Occipital lobe (tissue), 2 donors: Measurements from ENCODE around the gene THNSL1. TPM values are rescaled to one million over a fixed set of nuclear protein-coding genes. Genes with fewer than 3 reads are reported as not detected.
"Not testable (repeated sequence)": the region's sequence is repeated elsewhere in the genome, so short reads cannot be mapped to it uniquely, and the experiment has no call there.

ENCODE experiments used
- DNase-seq: peaks from one replicate; lab custom pipeline; 2025; lab: John Stamatoyannopoulos, UW
- total RNA-seq: library from RNA; depleted of rRNA; stranded (reverse); fragments of >200 nt; gene quantifications from one replicate; pipeline ENCODE4 v1.2.3, GENCODE V29; 2014

The THNSL1 gene
- total RNA-seq, 1 donor from 2014 or later = 17.9 TPM

DNA sequence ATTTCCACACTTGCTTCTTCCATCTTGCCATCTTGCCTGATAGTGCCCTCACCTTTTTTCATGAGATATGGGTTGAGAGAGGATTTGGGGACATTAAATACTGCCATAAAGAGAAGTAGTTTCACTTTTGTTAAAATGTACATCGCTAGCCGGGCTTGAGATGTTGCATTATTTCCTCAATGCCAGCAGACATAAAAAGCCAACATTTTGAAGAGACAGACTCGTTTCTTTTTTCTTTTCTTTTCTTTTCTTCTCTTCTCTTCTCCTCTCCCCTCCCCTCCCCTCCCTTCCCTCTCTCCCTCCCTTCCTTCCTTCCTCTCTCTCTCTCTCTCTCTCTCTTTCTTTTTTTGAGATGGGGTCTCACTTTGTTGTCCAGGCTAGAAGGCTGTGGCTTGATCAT lies 18.4 kb upstream of the THNSL1 start:
- no peak for DNase-seq

DNA sequence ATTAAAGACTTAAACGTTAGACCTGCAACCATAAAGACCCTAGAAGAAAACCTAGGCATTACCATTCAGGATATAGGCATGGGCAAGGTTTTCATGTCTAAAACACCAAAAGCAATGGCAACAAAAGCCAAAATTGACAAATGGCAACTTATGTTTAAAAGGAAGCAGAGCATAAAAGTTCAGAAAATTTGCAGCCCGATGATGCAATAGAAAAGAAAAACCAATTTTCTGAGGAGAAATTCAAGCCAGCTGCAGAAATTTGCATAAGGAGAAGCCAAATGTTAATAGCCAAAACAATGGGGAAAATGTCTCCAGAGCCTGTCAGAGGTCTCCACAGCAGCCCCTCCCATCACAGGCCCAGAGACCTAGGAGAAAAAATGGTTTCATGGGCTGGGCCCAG lies 4.8 kb upstream of the THNSL1 start:
- DNase-seq = not testable (repeated sequence)

DNA sequence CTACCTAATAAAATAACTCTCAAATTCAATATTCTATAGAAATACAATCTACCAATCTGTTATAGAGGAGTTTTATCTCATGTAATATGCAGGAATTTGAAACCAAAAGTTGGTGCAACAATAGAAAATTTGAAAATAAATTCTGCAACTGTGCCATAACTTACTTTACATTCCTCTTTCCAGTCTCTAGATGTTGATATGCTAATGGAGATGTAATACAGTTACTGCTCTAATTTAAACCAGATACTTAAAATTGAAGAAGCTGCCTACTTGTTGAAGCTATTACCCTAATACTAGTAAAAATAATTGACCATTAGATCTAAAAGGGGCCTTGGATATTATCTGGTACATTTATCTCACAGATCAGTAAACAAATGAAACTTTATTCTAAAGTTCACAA lies 1.8 kb upstream of the THNSL1 start:
- no peak for DNase-seq

DNA sequence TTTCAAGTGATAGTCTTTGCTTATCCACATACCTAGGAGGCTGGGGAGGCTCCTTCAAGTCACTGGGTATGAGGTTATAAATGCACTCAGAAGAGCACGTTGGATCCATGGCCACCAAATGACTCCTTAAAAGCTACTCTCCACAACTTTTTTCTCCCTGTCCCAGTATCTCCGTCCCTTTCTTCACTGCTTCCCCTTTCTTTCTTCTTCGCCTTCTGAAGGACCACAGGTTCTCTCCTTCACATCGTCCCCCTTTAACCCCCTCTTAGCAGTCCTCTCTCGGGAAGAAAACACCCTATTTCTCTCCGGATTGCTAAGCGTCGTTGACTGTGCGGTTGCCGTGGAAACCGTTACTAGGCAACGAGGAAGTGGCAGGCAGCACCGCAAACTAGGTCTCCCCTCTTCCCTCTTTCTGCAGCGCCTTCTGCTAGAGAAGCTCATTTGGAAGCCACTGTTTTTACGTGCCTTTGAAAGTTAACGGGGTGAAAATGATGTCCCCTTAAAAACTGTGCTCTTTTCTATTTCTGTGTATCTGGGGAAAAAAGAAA lies 510 bp upstream of the THNSL1 start, which contains the start of gene ENKUR:
TSS of gene ENKUR (minus strand) at position 331 of the 548 bp plus-strand sequence. CDS start at position 109, 222 bp downstream.
- peak; percentile 88 for DNase-seq

DNA sequence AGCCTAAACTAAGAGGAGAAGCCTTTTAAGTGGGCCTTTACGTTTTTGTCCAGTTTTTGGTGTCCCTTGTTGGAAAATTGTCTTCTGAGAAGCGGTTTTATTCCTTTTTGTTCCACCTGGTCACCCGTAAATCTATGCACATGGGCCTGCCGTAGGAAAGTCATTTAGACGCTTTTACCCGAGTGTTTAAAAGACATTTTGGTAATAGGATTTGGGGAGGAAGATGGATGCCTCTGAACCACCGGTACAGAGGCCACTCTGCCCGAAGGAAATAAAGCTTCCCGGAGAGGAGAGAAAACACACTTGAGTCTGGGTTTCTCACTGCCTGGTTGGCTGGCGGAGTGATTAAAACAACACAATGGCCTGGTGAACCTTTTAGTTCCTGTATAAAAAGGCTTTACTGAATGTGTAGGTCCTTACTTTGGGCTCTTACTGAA lies 760 bp downstream of the THNSL1 start:
- no peak for DNase-seq

- no peak for DNase-seq
Observed at GRCh38 chr10:25017661-25018060, 1.2 kb downstream of the THNSL1 start.

DNA sequence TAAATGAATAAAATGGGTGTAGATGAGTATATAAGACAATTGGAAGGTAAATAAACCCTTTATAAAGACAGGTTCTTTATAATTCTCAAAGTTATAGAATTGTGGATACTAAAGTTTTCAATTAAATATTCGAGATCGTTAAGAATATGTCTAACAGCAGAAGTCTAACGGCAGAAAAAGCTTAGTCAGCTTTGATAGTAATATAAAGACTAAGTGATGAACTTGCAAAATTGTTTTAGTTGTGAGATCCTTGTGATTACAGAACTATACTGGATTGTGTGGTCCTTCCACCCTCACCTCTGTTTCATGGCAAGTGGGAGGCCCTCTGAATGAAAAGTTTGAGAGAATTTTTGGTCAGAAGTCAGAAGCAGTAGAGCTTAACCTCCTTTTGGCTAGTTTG lies 2.3 kb downstream of the THNSL1 start:
- DNase-seq = no peak

- DNase-seq = no peak
Observed at GRCh38 chr10:25023278-25023677, 6.9 kb downstream of the THNSL1 start.

DNA sequence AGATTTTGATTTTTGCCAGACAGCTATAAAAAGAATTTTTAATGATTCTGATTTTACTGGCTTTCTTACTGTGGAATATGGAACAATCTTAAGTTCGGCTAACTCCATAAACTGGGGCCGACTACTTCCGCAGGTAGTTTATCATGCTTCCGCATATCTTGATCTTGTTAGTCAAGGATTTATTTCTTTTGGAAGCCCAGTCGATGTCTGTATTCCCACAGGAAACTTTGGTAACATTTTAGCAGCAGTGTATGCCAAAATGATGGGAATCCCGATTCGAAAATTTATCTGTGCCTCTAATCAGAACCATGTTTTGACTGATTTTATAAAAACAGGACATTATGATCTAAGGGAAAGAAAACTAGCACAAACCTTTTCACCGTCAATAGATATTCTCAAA lies 8.1 kb downstream of the THNSL1 start:
- no peak for DNase-seq

- DNase-seq = no peak
Observed at GRCh38 chr10:25026463-25026862, 10.1 kb downstream of the THNSL1 start.

DNA sequence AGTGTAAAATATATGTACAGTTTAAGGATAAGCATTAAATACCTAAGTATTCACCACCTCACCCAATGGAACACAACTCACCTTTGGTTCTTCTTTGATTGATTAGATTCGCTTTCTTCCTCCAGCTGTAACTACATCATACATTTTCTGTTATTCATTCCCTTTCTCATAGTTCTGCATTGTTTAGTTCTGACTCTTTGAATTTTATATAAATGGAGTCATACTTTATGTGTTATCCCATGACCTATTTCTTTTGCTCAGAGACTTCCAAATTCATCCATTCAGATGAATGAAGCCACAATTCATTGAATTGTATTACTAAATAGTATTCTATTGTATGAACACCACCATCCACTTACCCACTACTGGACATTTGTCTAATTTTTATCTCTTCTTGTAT lies 12.3 kb downstream of the THNSL1 start:
- no peak for DNase-seq

GRCh38 chr10:25029519-25029918 lies 13.1 kb downstream of the THNSL1 start:
- no peak for DNase-seq

DNA sequence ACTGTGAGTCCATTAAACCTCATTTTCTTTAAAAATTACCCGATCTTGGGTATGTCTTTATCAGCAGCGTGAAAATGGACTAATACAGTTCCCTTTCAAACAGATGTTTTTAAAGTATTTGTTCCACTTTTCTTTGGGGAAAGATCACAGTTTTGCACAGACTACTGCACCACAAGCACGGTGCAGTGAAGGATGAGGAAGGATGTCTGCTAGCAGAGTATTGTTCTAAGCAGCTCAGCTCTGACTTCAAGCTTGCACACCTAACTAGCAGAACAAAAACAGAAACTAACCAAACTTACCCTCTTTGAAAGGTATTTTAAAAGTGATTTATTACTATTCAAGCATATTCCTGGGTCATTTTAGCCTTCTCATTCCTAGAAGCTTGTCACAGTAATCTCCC lies 20.0 kb downstream of the THNSL1 start:
- DNase-seq = no peak

- DNase-seq = no peak
Observed at GRCh38 chr10:25038325-25038724, 21.9 kb downstream of the THNSL1 start.

GRCh38 chr10:25039531-25039930 lies 23.1 kb downstream of the THNSL1 start:
- DNase-seq = no peak

GRCh38 chr10:25046641-25047040 lies 30.2 kb downstream of the THNSL1 start:
- DNase-seq = no peak

DNA sequence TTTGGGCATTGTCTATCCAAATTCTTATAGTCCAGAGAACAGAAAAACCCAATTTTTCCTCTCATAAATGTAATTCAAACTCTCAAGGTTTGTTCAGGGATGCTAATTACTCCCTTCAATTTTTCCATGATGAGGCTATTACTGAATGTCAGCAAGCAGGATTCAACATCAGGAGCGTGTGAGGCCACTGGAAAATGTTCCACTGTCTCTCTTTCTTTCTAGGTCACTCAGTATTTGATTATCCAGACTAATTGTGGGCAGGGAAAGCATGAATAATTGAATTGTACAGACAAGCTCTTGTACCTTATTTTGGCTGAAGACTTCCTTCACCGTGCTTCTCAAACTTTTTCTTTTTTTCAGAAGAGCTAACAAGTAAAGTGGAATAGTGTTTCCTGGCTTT lies 30.7 kb downstream of the THNSL1 start:
- no peak for DNase-seq

DNA sequence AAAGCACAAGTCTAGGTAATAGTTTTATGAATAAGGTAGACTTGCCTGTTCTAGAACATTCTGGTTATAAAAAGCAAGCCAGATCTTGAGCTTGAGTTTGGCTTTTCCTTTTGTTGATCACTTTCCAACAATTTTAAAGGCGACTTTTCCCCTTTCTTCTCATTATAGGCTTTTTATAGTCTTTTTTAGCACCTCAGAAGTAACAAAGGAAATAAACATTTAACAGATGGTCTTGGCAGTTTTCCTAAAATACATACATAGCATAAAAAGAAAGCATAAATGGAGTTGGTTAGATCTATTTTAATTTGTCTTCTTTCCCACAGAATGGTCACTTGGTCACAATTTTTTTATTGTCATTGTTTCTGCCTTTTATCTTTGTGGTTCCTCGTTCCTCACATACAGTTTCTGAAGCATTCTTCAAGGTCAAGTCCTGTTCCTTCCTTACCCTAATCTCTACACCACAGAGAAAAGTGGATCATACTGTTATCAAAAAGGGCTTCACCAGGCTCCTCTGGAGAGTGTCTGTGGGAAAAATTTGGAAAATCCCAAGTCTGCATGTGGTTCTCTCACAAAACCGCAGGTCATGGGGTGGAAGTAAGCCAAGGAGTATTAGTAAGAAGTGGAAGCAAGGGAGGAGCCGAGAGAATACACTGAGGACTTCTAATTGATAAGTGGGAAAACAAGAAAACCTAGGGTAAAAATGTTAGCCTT lies 31.3 kb downstream of the THNSL1 start:
- no peak for DNase-seq

GRCh38 chr10:25048450-25048849 lies 32.0 kb downstream of the THNSL1 start:
- no peak for DNase-seq

- DNase-seq = no peak
Observed at GRCh38 chr10:25049966-25050365, 33.6 kb downstream of the THNSL1 start.

GRCh38 chr10:25050402-25050801 lies 34.0 kb downstream of the THNSL1 start:
- no peak for DNase-seq

- no peak for DNase-seq
Observed at GRCh38 chr10:25052012-25052411, 35.6 kb downstream of the THNSL1 start.

DNA sequence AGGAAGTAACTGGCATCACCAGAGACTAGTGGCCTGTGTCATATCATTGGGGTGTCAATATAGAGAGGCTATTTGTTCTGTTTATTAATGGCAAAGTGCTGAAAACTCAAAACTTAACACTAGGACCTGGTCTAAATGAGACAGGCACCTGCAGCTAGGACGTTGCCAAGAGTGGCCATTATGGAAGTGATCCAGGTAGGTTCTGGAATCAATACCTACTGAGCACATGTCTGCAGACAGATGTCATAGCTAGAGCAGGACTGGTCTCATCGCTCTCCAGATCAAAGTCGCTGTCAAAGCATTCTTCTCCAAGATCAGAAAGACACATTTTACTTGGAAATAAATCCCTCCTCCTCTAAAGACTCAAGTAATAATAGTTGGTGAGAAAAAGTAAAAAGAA lies 40.3 kb downstream of the THNSL1 start:
- no peak for DNase-seq
